Measurements from ENCODE around the gene FMNL2. TPM values are rescaled to one million over a fixed set of nuclear protein-coding genes. Genes with fewer than 3 reads are reported as not detected.

The FMNL2 gene
- total RNA-seq, 1 experiment from 2014 or later: 33.6 TPM

DNA sequence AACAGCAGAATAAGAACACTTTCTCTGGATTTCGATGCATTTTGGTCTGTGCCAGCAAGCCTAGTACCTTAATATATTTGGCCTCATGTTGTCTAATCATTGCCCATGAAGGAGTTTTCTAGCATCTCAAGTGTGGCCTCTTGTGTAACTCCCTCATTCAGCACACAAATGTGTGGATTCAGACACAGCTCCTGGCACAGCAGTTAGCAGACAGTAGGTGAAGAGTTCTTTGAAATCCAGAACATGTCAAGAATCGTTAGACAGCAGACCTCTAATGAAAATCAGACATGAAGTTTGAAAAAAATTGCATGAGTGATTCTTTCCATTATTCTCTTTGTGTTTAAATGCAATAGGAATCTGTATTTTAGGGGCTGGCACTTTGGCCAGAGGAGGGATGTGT, 177.0 kb downstream of the FMNL2 start:
- no peaks in the 10 kb centered on the region for H3K79me1 ChIP-seq (ENCODE audit: insufficient read depth, low read depth, low read length, poor library complexity, severe bottlenecking)
- H3K27me3 ChIP-seq (ENCODE audit: insufficient read depth, low read length): no peaks in the 10 kb centered on the region
- Mint-ChIP-seq H3K9me3 (no peaks in the 10 kb centered on the region), H3K4me1 (peaks cover 13 to 14% of the 10 kb centered on the region in 2 experiments), H3K4me3 (no peak overlapping the region), H3K27me3 (ENCODE audit: low read depth) (no peaks in the 10 kb centered on the region), H3K27ac (no peak overlapping the region), H3K36me3 (ENCODE audit: insufficient read depth in 1 of 3, low read depth in 3 of 3) (no peaks in the 10 kb centered on the region)
- H3K27ac ChIP-seq (ENCODE audit: insufficient read length, low read depth, low read length): no peak overlapping the region
- H3T11ph ChIP-seq (ENCODE audit: low read length): no peak overlapping the region
- DNase-seq: no peak
- no peak overlapping the region for H3K9ac ChIP-seq (ENCODE audit: extremely low read depth, insufficient read length, low read length)
- peaks cover 4% of the 10 kb centered on the region; the same call in 1 of the 2 replicates for H3K79me2 ChIP-seq (ENCODE audit: insufficient read depth, low read length)
- no peak overlapping the region for H4K5ac ChIP-seq (ENCODE audit: insufficient read length, low read depth, low read length)
- H4K20me1 ChIP-seq (ENCODE audit: control insufficient read depth, insufficient read depth, insufficient read length): no peaks in the 10 kb centered on the region
- WGBS (ENCODE audit: extremely low coverage, insufficient read length, low lambda C conversion rate): no CpG with 5 or more reads among the region's 2 CpGs
- H3K23ac ChIP-seq (ENCODE audit: insufficient read length, low read depth, low read length): no peak overlapping the region
- no peaks in the 10 kb centered on the region for H3K23me2 ChIP-seq (ENCODE audit: insufficient read length, low read depth, low read length, poor library complexity, severe bottlenecking)
- H4K8ac ChIP-seq (replicated peaks; ENCODE audit: insufficient read length, low read depth, low read length): no peak overlapping the region
- H2BK20ac ChIP-seq (ENCODE audit: low read depth, low read length, poor library complexity, severe bottlenecking): no peak overlapping the region
- H2BK120ac ChIP-seq (ENCODE audit: low read depth, low read length, poor library complexity, severe bottlenecking): no peak overlapping the region
- H3K18ac ChIP-seq (ENCODE audit: insufficient read length, low read depth, low read length): no peak overlapping the region
- H2BK5ac ChIP-seq (ENCODE audit: insufficient read length, low read length): no peak overlapping the region
- no peak overlapping the region for H2BK12ac ChIP-seq (ENCODE audit: insufficient read length, low read depth, low read length)
- no peak overlapping the region for H2BK15ac ChIP-seq (ENCODE audit: low read depth, low read length)
- no peak overlapping the region for H2AK5ac ChIP-seq (ENCODE audit: insufficient read length, low read length)
- H2AFZ ChIP-seq (ENCODE audit: low read length): no peak overlapping the region
- H3K56ac ChIP-seq (ENCODE audit: insufficient read length, low read depth, low read length): no peak overlapping the region
- no peaks in the 10 kb centered on the region for H3K4me1 ChIP-seq (ENCODE audit: insufficient read depth, low read length)
- no peak overlapping the region for H3K4ac ChIP-seq (ENCODE audit: low read depth, low read length)
- no peak overlapping the region for H3K14ac ChIP-seq (ENCODE audit: insufficient read depth, low read length)
- H3K4me2 ChIP-seq (ENCODE audit: insufficient read depth, insufficient read length, low read length): no peak overlapping the region
- TF ChIP-seq, protein P1, sequence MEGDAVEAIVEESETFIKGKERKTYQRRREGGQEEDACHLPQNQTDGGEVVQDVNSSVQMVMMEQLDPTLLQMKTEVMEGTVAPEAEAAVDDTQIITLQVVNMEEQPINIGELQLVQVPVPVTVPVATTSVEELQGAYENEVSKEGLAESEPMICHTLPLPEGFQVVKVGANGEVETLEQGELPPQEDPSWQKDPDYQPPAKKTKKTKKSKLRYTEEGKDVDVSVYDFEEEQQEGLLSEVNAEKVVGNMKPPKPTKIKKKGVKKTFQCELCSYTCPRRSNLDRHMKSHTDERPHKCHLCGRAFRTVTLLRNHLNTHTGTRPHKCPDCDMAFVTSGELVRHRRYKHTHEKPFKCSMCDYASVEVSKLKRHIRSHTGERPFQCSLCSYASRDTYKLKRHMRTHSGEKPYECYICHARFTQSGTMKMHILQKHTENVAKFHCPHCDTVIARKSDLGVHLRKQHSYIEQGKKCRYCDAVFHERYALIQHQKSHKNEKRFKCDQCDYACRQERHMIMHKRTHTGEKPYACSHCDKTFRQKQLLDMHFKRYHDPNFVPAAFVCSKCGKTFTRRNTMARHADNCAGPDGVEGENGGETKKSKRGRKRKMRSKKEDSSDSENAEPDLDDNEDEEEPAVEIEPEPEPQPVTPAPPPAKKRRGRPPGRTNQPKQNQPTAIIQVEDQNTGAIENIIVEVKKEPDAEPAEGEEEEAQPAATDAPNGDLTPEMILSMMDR (conservative IDR thresholded peaks at IDR 0.05): no peak
- H4K91ac ChIP-seq (ENCODE audit: insufficient read length, low read depth, low read length): no peak overlapping the region
- H3K9me3 ChIP-seq (ENCODE audit: control insufficient read depth, low read depth, low read length): no peaks in the 10 kb centered on the region

Data from H9 (cell line).